Measurements from ENCODE around the gene ZC3H6. TPM values are rescaled to one million over a fixed set of nuclear protein-coding genes. Genes with fewer than 3 reads are reported as not detected.

The ZC3H6 gene
- total RNA-seq, 4 donors from 2014 or later = 10.3 to 38.5 (median 14.3) TPM

Other genes starting within 250 kb of the ZC3H6 start
- gene TMEM87B, start 220.3 kb upstream of the ZC3H6 start, total RNA-seq = 10 to 100 TPM; 20.8 to 31.4 (median 26.5) TPM
- gene FBLN7, start 137.2 kb upstream of the ZC3H6 start, total RNA-seq = 1 to 10 TPM; 2.5 to 5.8 (median 4.0) TPM
- gene ZC3H8, start 20.6 kb upstream of the ZC3H6 start, total RNA-seq = 10 to 100 TPM; 10.1 to 65.9 (median 35.2) TPM
- 10 to 100 TPM; 12.1 to 69.9 (median 19.1) TPM for gene RGPD8, start 158.0 kb downstream of the ZC3H6 start, total RNA-seq
- gene TTL, start 206.6 kb downstream of the ZC3H6 start, total RNA-seq = 10 to 100 TPM; 25.9 to 43.7 (median 32.0) TPM